DMS114 treated with DMSO at 0.1 percent for 48 hours (cell line): Measurements from ENCODE around the gene HABP4.
A peak's percentile ranks its signal among the peaks of the same experiment; 100 is the strongest.

Experiments
- DNase-seq: peaks from one replicate; lab custom pipeline; 2025; ENCODE audit not compliant: unreplicated experiment; lab: John Stamatoyannopoulos, UW

HABP4 gene, protein sequence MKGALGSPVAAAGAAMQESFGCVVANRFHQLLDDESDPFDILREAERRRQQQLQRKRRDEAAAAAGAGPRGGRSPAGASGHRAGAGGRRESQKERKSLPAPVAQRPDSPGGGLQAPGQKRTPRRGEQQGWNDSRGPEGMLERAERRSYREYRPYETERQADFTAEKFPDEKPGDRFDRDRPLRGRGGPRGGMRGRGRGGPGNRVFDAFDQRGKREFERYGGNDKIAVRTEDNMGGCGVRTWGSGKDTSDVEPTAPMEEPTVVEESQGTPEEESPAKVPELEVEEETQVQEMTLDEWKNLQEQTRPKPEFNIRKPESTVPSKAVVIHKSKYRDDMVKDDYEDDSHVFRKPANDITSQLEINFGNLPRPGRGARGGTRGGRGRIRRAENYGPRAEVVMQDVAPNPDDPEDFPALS

DNA sequence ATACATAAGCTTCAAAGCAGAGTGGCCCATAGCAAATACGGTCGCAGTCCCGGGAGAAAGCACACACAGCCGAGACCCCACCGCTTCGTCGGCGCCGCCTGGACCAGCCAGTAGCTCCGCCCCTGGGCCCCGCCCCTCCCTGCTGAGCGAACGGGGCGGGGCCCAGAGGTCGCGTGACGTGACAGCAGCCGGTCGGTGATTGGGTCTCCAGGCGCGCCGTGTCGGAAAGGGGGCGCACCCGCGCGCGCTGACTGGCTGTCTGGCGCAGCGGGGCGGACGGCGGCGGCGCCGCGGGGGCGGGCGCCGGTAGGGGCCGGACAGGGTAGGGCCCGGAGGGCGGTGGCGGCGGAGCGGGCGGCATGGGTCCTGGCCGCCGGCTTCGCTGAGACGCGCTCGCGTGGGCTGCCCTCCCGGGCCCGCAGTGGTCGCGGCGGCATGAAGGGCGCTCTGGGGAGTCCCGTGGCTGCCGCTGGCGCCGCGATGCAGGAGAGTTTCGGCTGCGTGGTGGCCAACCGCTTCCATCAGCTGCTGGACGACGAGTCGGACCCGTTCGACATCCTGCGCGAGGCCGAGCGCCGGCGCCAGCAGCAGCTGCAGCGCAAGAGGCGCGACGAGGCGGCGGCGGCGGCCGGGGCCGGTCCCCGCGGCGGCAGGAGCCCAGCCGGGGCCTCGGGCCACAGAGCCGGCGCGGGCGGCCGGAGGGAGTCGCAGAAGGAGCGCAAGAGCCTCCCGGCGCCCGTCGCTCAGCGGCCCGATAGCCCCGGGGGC is at the start of gene HABP4:
TSS of gene HABP4 (plus strand) at position 325 of the 768 bp plus-strand sequence. CDS start at position 436, 111 bp downstream.
- DNase-seq: peak; percentile 75

GRCh38 chr9:96408409-96409280 is 41.3 kb upstream of the HABP4 start:
- no peak for DNase-seq

- no peak for DNase-seq
Measured at GRCh38 chr9:96411129-96411838, 38.7 kb upstream of the HABP4 start.

DNA sequence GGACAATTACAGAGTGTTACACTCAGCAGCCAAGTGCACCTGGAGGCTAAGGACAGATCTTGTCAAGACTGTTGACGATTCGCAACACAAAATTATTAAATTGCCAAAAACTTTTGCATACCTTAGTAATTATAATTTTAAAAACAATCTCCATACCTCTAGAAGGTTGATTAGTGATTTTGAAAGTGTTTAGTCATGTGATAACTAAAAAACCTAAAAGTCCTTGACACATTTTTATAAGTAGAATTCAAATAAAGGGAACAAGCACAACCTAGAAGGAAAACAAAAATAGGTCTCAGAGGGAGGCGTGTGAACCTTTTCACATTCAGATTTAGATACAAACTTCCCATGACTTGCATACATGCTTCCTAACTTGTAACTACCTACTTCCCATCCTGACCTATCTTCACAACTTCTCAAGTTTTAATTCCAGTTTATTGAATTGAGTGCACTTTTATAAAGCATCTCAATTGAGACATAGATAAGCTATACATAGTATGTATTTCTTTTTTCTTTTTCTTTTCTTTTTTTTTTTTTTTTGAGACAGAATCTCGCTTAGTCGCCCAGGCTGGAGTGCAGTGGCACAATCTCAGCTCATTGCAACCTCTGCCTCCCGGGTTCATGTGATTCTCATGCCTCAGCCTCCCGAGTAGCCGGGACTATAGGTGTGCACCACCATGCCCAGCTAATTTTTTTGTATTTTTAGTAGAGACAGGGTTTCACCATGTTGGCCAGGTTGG is 37.6 kb upstream of the HABP4 start:
- DNase-seq: no peak

GRCh38 chr9:96413302-96414221 is 36.4 kb upstream of the HABP4 start:
- DNase-seq: no peak

GRCh38 chr9:96417051-96417586 is 32.9 kb upstream of the HABP4 start:
- DNase-seq: peak; percentile 53

DNA sequence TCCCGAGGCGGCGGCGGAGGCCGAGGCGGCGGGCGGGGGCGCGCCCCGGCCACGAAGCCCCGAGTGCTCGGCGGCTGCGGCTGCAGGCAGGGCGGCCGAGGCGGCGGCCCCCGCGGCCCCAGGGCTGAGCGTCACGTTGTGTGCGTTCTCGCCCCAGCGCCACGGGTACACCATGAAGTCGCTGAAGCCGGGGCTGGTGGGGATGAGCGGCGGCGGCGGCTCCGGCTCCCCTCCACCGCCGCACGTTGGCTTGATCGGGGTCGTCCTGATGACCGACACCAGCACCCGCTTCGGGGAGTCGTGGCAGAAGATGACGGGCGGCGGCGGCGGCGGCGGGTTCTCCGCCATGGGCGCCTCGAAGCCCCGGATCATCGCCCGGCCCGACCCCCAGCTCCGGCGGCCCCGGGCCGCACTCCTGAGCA is 32.3 kb upstream of the HABP4 start:
- no peak for DNase-seq

DNA sequence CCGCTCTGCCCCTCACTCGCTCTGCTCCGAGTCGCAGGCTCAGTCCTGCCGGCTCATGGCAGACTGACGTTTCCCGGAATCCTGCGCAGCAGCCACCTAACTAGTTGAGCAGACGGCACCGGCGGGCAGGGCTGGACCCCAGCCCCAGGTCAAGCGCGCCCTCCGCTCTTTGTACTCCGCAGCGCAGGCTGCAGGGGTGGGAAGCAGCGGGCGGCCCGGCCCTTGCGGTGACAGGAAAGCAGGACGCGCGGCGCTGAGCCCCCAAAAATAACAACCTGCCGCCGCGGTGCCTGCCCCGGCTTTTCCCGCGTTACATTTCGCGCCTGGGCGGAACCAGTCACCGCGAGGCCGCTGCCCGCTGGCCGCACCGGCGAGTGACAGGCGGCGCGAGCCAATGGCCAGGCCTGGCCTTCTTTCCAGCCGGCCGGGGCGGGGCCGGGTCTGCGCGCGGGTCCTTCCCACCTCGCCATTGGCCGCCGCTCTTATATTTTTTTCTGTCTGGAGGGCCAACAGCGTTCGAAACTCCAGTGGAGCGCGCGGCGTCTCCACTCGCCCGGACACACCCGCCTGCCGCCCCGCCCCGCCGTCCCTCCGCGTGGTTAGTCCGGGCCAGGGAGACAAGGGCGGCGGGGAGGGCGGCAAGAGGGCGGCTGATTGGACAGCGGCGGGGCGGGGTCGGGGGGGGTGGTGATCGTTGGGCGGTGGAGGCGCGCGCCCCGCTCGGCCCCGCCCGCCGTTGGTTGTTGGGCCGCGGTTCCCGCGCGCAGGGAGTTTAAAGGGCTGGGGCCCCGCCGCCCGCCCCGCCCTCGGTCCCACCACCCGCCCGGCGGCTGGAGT is 31.7 kb upstream of the HABP4 start, which contains the start of gene ZNF367:
TSS of gene ZNF367 (minus strand) at position 288 of the 837 bp plus-strand sequence. CDS start 338 bp downstream, outside the sequence.
- peak; percentile 87 for DNase-seq

GRCh38 chr9:96418920-96419690 is 30.9 kb upstream of the HABP4 start:
- DNase-seq: no peak

DNA sequence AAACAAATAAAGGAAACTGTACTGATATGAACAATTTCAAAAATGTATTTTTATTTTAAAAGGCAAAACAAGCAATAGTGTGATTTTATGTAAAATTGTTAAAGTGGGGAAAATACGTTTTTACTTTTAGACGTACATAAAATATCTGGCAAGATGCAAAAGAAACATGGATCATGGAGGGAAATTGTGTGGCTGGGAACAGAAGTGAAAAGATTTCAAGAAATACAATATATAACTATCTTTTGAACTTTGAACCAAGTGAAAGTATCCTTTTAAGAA is 30.3 kb upstream of the HABP4 start:
- DNase-seq: no peak

DNA sequence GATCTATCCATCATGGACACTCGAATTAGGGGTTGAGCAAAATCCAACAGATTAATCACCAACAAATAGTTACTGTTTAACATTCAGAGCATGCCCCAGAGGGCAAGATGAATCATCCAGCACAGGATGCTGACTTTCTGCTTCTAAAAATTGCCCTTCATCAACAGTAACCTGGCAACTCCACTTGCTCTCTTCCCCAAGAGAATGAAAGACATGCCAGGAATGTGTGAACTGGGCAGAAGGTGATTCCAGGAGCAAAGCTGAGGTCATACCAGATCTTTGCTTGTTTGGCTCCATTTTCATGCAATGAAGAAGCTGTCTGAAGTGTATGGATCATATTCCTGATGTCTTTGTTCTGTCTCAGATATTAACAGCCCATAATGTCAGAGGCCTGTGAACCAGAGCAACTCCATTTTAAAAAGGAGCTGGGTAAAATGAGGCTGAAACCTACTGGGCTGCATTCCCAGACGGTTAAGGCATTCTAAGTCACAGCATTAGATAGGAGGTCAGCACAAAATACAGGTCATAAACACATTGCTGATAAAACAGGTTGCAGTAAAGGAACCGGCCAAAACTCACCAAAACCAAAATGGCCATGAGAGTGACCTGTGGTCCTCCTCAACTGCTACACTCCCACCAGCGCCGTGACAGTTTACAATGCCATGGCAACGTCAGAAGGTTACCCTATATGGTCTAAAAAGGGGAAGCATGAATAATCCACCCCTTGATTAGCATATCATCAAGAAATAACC is 29.3 kb upstream of the HABP4 start:
- no peak for DNase-seq

DNA sequence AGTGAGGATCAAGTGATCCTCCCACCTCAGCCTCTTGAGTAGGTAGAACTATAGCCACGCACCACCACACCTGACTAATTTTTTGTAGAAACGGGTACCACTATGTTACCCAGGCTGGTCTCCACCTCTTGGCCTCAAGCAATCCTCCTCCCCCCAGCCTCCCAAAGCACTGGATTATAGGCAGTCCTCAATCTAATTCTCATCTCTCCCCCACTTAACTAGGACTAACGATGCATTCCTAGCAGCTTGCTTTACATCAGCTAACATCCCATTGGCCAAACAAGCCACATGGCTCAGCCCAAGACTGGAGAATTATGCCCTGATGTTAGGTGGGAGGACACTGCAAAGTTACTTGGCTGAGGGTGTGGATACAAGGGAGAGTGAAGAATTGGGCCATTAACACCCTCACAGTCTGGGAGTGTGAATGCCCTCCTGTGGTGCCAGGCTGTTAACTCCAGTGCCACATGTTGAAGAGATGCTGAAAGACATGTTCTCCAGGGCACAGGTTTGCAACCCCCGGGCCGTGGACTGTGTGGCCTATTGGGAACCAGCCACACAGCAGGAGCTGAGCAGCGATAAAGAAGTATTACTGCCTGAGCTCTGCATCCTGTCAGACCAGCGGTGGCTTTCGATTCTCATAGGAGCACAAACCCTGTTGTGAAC is 26.5 kb upstream of the HABP4 start:
- DNase-seq: no peak

GRCh38 chr9:96423985-96424336 is 26.0 kb upstream of the HABP4 start:
- no peak for DNase-seq

- DNase-seq: no peak
Measured at GRCh38 chr9:96425500-96426169, 24.3 kb upstream of the HABP4 start.

- no peak for DNase-seq
Measured at GRCh38 chr9:96429732-96430131, 20.2 kb upstream of the HABP4 start.
